ENCODE measurements around the gene PDLIM5.
"Not testable (repeated sequence)": the region's sequence is repeated elsewhere in the genome, so short reads cannot be mapped to it uniquely, and the experiment has no call there.

PDLIM5 gene

DNA sequence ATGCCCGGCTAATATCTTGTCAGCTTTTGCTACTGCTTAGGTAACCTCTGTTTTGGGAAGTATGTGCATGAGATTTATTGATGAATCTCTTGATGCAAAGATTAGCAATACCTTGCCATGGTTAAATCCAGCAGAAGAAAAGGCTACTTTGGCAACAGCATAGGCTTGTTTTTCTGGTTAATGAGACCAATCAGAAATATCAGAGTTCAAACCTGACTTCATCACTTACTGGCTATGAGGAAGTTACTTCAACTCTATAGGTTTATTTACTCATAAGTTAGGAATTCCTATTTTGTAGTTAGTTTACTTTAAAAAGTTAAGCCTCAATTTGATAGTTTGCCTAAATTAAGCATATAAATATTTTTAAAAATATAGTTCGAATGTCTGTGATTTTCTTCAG lies 93.1 kb downstream of the PDLIM5 start:
- Mint-ChIP-seq H3K9me3 (peaks cover 2% of the 10 kb centered on the region), H3K27me3 (no peaks in the 10 kb centered on the region), H3K36me3 (peaks cover 18% of the 10 kb centered on the region), H3K4me3 (no peak overlapping the region), H3K27ac (no peak overlapping the region), H3K4me1 (peaks cover 11% of the 10 kb centered on the region)
- DNase-seq (ENCODE audit: low spot score in 2 of 2), result no peak
- ATAC-seq (ENCODE audit: low read depth), result no peak

DNA sequence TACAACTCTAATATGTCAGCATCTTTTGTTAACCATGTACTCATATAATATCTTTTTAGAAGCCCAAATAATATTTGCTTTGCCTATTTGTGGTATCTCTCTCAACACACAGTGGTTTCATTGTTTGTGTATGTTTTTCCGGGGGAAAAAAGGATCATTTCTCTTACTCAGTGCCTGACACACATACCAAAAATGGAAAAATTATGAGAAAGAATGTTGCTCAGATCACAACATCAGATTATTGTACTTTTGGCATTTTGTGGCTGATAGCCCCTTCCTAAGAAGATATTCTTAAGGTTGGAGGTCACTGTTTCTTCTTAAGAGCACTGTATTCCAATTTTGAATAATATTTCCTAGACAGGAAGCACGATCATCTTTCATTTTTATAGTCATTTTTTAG lies 93.6 kb downstream of the PDLIM5 start:
- ATAC-seq (ENCODE audit: low read depth), result no peak
- no peak overlapping the region for H3K27ac Mint-ChIP-seq

DNA sequence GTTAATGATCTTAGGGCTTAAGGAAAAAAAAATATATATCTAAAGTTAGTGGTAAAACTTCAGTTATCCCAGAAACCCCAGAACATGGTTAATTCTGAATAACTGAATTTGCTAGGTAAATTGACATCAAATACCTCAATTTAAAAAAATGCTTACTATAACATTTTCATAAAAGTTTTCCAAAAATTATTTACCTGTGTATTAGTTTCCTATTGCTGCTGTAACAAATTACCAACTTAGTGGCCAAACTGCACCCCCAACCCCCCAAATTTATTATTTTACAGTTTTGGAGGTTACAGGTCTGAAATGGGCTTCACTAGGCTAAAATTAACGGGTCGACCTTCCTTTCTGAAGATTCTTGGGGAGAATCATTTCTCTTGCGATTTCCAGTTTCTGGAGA lies 95.2 kb downstream of the PDLIM5 start:
- peaks cover 4% of the 10 kb centered on the region for H3K4me1 Mint-ChIP-seq
- H3K27me3 Mint-ChIP-seq, result no peaks in the 10 kb centered on the region
- H3K9me3 Mint-ChIP-seq, result peaks cover 2% of the 10 kb centered on the region
- no peak overlapping the region for H3K4me3 Mint-ChIP-seq
- DNase-seq (ENCODE audit: low spot score in 2 of 2), result no peak
- no peak for ATAC-seq (ENCODE audit: low read depth)
- H3K36me3 Mint-ChIP-seq, result peaks cover 14% of the 10 kb centered on the region
- no peak overlapping the region for H3K27ac Mint-ChIP-seq

More for the DNA sequence above, 93.6 kb downstream of the PDLIM5 start:
- Mint-ChIP-seq H3K4me3 (no peak overlapping the region), H3K36me3 (peaks cover 18% of the 10 kb centered on the region), H3K4me1 (peaks cover 11% of the 10 kb centered on the region), H3K27me3 (no peaks in the 10 kb centered on the region), H3K9me3 (peaks cover 2% of the 10 kb centered on the region)
- no peak for DNase-seq (ENCODE audit: low spot score in 2 of 2)

DNA sequence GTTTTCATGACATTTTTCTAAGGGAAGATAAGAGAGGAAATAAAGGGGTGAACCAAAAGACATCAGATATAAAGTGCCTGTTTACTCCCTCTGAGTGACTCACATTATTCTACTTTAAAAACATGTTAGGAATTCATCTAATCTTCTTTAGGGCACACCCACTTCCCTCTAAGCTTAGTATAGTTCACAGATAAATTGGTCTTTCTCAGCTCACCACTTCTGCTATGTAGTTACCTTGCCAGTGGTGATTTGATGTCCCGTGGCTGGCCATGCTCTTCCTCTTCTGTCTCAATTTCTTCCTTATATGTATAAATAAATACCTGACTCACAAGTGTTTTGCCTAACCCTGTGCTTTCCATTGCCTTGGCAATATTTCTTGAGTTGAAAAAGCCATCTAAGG lies 96.8 kb downstream of the PDLIM5 start:
- H3K27ac Mint-ChIP-seq, result peak overlapping the region; percentile 31
- no peak for ATAC-seq (ENCODE audit: low read depth)
- DNase-seq (ENCODE audit: low spot score in 2 of 2), result no peak
- no peak overlapping the region for H3K4me3 Mint-ChIP-seq
- H3K9me3 Mint-ChIP-seq, result peaks cover 2% of the 10 kb centered on the region
- peaks cover 11% of the 10 kb centered on the region for H3K36me3 Mint-ChIP-seq
- peaks cover 4% of the 10 kb centered on the region for H3K4me1 Mint-ChIP-seq
- no peaks in the 10 kb centered on the region for H3K27me3 Mint-ChIP-seq

DNA sequence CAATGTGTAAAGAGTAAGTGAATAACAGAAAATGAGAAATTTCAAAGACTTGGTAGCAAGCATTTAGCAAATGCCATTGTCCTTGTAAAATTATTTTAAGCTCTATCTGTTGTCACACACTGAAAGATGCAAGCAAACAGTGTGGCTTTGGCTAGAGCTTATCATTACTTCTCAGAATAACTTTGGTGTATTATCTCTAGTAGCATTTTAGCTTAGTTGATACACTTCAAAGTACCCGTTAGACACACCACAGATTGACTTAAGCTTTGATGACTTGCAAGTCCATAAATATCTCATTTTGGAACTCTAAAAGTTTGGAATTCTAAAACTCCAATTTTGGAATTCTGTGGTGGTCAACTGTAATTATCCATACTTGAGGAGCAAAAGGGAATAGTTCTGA lies 98.6 kb downstream of the PDLIM5 start:
- H3K4me1 Mint-ChIP-seq, result peaks cover 4% of the 10 kb centered on the region
- DNase-seq (ENCODE audit: low spot score in 2 of 2) (no peak), ATAC-seq (ENCODE audit: low read depth) (no peak)
- H3K36me3 Mint-ChIP-seq, result peaks cover 7% of the 10 kb centered on the region
- peaks cover 2% of the 10 kb centered on the region for H3K9me3 Mint-ChIP-seq
- H3K4me3 Mint-ChIP-seq, result no peak overlapping the region
- H3K27me3 Mint-ChIP-seq, result no peaks in the 10 kb centered on the region
- H3K27ac Mint-ChIP-seq, result no peak overlapping the region

DNA sequence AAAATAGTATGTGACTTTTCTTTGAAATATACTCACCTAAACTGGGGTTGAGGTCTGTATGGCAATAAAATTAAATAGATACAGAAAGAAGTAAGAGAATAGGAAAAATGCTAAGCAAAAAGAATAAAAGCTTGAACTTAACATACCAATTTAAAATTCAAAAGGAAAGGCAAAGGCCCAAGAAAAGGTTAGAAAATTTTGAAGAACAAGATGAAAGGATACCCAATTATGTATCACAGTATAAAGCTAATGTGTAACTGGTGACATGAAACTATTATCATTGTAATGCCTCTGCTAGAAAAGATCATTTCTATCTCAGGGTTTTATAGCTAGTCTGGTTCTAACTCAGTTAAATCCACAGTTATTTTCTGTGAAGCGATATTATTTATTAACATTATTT lies 99.1 kb downstream of the PDLIM5 start:
- Mint-ChIP-seq H3K4me3 (no peak overlapping the region), H3K9me3 (peaks cover 2% of the 10 kb centered on the region)
- no peak for ATAC-seq (ENCODE audit: low read depth)

DNA sequence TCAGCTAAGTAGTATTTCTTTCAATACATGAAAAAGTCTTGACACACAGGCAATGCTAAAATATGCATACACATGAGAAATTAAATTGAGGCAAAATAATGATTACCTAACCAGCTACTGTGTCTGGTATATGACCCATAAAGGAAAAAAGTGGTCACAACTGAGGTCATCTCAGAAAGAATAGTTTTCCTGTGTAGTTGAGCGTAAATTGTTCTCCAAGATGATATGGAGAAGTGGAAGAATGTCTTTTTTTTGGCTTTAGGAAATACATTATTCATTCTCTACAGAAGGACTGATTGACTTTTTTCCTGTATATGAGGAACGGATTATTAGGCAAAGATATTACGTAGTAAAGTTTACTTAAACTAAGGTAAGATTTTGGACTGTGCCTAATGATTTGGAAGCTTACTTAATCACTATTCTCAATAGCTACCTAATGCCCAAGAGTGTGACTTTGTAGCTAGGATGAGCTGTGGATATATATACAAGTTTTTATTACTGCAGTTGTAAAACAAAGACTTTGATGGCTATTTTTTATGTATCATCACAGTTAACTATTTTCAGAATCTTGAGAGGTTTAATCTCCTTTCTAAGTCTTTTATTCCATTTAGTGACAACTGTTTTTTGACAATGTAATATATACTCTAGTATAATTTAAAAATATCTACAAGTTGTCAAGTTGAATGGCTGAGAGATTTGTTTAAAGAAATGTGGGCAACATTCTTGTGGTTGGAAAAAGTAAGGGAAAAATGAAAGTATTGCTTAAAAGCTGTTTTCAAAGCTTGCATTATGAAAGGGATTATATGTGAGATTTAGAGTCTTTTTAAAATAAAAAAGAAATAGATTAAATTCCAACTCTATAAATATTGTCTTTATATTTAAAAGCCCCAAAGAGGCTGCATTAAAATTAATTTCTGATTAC lies 100.2 kb downstream of the PDLIM5 start:
- ATAC-seq (ENCODE audit: low read depth), result no peak
- Mint-ChIP-seq H3K4me1 (peaks cover 4% of the 10 kb centered on the region), H3K27me3 (no peaks in the 10 kb centered on the region), H3K9me3 (peaks cover 4% of the 10 kb centered on the region), H3K36me3 (peaks cover 11% of the 10 kb centered on the region), H3K4me3 (no peak overlapping the region), H3K27ac (no peak overlapping the region)
- no peak for DNase-seq (ENCODE audit: low spot score in 2 of 2)

More for the DNA sequence above, 99.1 kb downstream of the PDLIM5 start:
- Mint-ChIP-seq H3K4me1 (peaks cover 4% of the 10 kb centered on the region), H3K27ac (no peak overlapping the region), H3K27me3 (no peaks in the 10 kb centered on the region), H3K36me3 (peaks cover 7% of the 10 kb centered on the region)
- no peak for DNase-seq (ENCODE audit: low spot score in 2 of 2)

DNA sequence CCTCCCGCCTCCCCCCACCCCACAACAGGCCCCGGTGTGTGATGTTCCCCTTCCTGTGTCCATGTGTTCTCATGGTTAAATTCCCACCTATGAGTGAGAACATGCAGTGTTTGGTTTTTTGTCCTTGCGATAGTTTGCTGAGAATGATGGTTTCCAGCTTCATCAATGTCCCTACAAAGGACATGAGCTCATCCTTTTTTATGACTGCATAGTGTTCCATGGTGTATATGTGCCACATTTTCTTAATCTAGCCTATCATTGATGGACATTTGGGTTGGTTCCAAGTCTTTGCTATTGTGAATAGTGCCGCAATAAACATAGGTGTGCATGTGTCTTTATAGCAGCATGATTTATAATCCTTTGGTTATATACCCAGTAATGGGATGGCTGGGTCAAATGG lies 104.3 kb downstream of the PDLIM5 start:
- not testable (repeated sequence) for H3K4me3 Mint-ChIP-seq; ATAC-seq (ENCODE audit: low read depth); DNase-seq (ENCODE audit: low spot score in 2 of 2); H3K9me3 Mint-ChIP-seq; H3K27me3 Mint-ChIP-seq; H3K36me3 Mint-ChIP-seq; H3K4me1 Mint-ChIP-seq; H3K27ac Mint-ChIP-seq

DNA sequence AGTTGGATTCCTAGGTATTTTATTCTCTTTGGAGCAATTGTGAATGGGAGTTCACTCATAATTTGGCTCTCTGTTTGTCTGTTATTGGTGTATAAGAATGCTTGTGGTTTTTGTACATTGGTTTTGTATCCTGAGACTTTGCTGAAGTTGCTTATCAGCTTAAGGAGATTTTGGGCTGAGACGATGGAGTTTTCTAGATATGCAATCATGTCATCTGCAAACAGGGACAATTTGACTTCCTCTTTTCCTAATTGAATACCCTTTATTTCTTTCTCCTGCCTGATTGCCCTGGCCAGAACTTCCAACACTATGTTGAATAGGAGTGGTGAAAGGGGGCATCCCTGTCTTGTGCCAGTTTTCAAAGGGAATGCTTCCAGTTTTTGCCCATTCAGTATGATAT lies 105.9 kb downstream of the PDLIM5 start:
- ATAC-seq (ENCODE audit: low read depth); H3K27me3 Mint-ChIP-seq; H3K9me3 Mint-ChIP-seq; H3K4me1 Mint-ChIP-seq; H3K36me3 Mint-ChIP-seq; H3K27ac Mint-ChIP-seq; H3K4me3 Mint-ChIP-seq; DNase-seq (ENCODE audit: low spot score in 2 of 2): not testable (repeated sequence)

DNA sequence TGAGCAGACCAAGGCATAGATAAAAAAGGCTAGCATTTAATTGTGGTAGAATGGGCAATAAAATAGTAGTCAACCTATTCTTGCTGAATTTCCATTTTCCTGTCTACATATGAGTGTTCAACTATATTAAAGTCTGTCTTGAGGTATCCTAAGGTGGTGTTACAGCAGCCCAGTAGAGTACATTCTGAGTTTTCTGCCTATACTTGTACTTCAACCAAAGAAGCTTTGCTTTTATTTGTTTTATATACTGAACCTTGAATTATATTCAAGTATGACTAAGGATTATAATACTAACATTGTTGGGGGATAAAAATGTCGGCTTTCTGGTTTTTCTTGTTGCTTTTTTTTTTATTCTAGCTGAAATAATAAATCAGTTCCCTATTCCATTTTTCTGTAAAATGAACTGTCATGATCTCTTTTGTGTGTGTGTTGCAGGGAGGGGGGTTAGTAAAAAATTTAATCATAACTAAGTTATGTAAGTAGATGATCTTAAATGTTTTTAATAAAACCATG lies 106.7 kb downstream of the PDLIM5 start:
- ATAC-seq (ENCODE audit: low read depth), result no peak
- Mint-ChIP-seq H3K27ac (no peak overlapping the region), H3K9me3 (peaks cover 2% of the 10 kb centered on the region), H3K27me3 (no peaks in the 10 kb centered on the region), H3K4me3 (no peak overlapping the region), H3K4me1 (no peaks in the 10 kb centered on the region), H3K36me3 (peaks cover 7% of the 10 kb centered on the region)
- no peak for DNase-seq (ENCODE audit: low spot score in 2 of 2)

DNA sequence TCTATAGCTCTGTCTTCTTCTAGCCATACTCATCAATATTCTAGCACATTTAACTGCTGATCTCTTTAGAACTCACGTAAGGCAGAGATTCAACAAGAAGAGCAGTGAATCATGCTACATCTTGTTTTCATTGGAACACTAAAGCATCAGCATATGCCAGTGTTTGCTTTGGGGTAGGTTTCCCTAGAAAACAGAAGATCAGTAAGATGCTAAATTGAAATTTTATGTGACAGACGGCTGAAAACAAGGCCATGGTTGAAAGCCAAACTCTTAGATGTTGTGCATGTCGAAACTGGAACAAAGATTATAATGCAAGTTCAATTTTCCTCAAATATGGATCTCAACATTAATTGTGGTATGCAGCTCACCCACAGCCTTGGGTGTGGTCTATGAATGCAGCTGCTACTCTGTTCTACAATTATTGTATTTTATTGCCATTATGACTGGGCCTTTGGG lies 107.6 kb downstream of the PDLIM5 start:
- peaks cover 7% of the 10 kb centered on the region for H3K36me3 Mint-ChIP-seq
- H3K27me3 Mint-ChIP-seq, result no peaks in the 10 kb centered on the region
- DNase-seq (ENCODE audit: low spot score in 2 of 2) (no peak), ATAC-seq (ENCODE audit: low read depth) (no peak)
- H3K4me1 Mint-ChIP-seq, result no peaks in the 10 kb centered on the region
- peaks cover 2% of the 10 kb centered on the region for H3K9me3 Mint-ChIP-seq
- no peak overlapping the region for H3K27ac Mint-ChIP-seq
- no peak overlapping the region for H3K4me3 Mint-ChIP-seq

DNA sequence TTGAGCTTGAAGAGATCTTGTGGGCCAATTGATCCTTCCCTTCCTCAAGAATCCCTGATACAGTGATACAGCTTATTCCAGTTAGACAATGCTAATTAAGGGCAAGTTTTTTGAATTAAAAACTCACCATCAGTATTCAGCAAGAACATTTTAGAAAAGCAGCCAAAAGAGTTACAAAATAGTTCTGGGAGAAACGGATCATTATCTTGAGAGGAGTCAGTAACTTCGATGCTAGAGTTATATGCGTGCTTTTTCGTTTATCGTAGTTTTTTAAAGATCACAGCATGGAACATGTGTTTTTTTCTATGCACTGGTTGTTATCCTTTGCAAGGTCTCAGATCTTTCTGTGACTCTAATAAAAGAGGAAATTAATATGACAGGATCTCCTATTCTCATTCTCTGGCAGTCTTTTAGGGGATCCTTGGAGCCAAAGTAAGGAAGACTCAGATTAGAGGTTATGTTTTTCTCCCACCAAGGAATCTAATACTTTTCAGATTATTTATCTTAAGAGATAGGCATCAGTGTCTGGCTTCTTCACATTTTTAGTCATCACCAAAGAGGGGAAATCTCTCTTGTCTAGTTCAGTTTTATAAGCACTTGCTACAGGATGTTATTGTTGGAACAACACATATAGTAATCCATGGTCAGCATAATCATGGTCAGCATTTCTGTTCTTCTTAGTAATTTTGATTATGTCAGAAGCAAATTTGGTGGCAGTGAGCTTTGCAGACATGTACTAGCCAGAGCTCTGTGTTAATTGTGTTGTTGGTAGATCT lies 109.7 kb downstream of the PDLIM5 start:
- Mint-ChIP-seq H3K36me3 (peaks cover 4% of the 10 kb centered on the region), H3K27ac (no peak overlapping the region), H3K9me3 (peaks cover 1% of the 10 kb centered on the region), H3K4me3 (no peak overlapping the region), H3K27me3 (no peaks in the 10 kb centered on the region), H3K4me1 (no peaks in the 10 kb centered on the region)
- DNase-seq (ENCODE audit: low spot score in 2 of 2), result no peak
- no peak for ATAC-seq (ENCODE audit: low read depth)

DNA sequence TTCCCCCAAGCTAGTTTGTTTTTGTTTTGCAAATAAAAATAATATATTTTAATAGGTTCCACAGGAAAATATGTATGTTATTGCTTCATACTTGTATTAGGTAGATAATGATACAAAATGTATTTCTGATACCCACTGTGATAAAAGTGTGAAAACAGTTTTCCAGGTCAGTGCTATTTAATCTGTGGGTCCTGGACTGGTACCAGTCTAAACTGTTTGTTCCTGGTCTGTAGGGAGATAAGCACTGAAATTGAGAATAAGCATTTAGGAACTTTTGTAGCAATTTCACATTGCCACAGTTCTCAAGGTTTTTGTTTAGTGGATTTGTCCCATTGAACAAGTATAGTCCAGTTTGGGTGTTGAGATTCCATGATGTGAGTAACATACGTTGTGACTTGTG lies 110.5 kb downstream of the PDLIM5 start:
- Mint-ChIP-seq H3K27ac (no peak overlapping the region), H3K27me3 (no peaks in the 10 kb centered on the region)
- ATAC-seq (ENCODE audit: low read depth), result no peak

DNA sequence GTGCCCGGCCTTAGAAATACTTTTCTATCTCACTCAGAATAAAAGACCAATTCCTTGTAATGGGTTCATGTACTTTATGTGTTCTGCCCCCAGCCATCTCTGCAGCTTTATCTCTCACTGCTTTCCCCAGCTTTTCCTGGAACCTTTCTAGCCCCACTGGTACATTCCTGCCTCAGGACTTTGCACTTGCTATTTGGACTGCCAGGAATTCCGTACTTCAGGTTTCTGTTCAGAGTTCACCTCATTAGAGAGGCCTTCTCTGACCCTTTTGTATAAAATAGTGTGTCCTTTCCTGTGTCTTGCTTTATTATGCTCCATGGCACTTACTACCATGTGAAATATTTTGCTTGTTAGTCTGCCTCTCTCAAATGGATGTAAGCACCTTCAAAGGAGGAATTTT lies 112.5 kb downstream of the PDLIM5 start:
- H3K27me3 Mint-ChIP-seq, result no peaks in the 10 kb centered on the region
- H3K27ac Mint-ChIP-seq, result no peak overlapping the region
- DNase-seq (ENCODE audit: low spot score in 2 of 2) (no peak), ATAC-seq (ENCODE audit: low read depth) (no peak)
- no peak overlapping the region for H3K4me3 Mint-ChIP-seq
- H3K9me3 Mint-ChIP-seq, result no peaks in the 10 kb centered on the region
- H3K36me3 Mint-ChIP-seq, result no peaks in the 10 kb centered on the region
- peaks cover 3% of the 10 kb centered on the region for H3K4me1 Mint-ChIP-seq

More for the DNA sequence above, 110.5 kb downstream of the PDLIM5 start:
- H3K4me1 Mint-ChIP-seq, result no peaks in the 10 kb centered on the region
- no peak for DNase-seq (ENCODE audit: low spot score in 2 of 2)
- H3K4me3 Mint-ChIP-seq, result no peak overlapping the region
- peaks cover 3% of the 10 kb centered on the region for H3K36me3 Mint-ChIP-seq
- no peaks in the 10 kb centered on the region for H3K9me3 Mint-ChIP-seq

Data from memory B cell (primary cell).